HepG2 (cell line): ENCODE measurements around the gene LRRN3. TPM values are rescaled to one million over a fixed set of nuclear protein-coding genes. Genes with fewer than 3 reads are reported as not detected.
A peak's percentile ranks its signal among the peaks of the same experiment; 100 is the strongest.

Source experiments
- ADNP ChIP-seq: sonication (generic); formaldehyde crosslinking; IDR thresholded peaks from 2 replicates; pipeline ENCODE4 v1.4.0; 2020; ENCODE audit warnings: missing genetic modification reagents
- CHD2 ChIP-seq: IDR thresholded peaks from 2 replicates; pipeline ENCODE4 v1.6.1; 2011; ENCODE audit warnings: low read depth, low read length, improper control_type of control experiment
- GABPB1 ChIP-seq: IDR thresholded peaks from 2 replicates; pipeline ENCODE4 v1.6.1; 2016; ENCODE audit warnings: mild to moderate bottlenecking, missing genetic modification reagents, moderate library complexity, missing compliant biosample characterization
- MYNN ChIP-seq: sonication (generic); formaldehyde crosslinking; IDR thresholded peaks from 2 replicates; pipeline ENCODE4 v1.4.0; 2020; ENCODE audit warnings: mild to moderate bottlenecking, low read depth, missing genetic modification reagents
- NKX3-1 ChIP-seq: sonication (generic); formaldehyde crosslinking; IDR thresholded peaks from 2 replicates; pipeline ENCODE4 v1.5.0; 2020; ENCODE audit warnings: missing genetic modification reagents
- SATB2 ChIP-seq: sonication (generic); formaldehyde crosslinking; IDR thresholded peaks from 2 replicates; pipeline ENCODE4 v1.5.0; 2020; ENCODE audit warnings: missing genetic modification reagents
- SKI ChIP-seq: fragments of 450-650 bp; IDR thresholded peaks from one replicate; pipeline ENCODE4 v1.6.1; 2018; ENCODE audit warnings: mild to moderate bottlenecking; ENCODE audit not compliant: partially characterized antibody
- SMAD1 ChIP-seq: sonication (generic); formaldehyde crosslinking; IDR thresholded peaks from 2 replicates; pipeline ENCODE4 v1.4.0; 2020; ENCODE audit warnings: missing genetic modification reagents, low read depth, mild to moderate bottlenecking, borderline replicate concordance
- U2AF2 ChIP-seq: fragments of 200-400 bp; formaldehyde crosslinking; IDR thresholded peaks from 2 replicates; pipeline ENCODE4 v1.6.1; 2017; ENCODE audit warnings: low read depth, mild to moderate bottlenecking, low read length
- ZFY ChIP-seq: sonication (generic); formaldehyde crosslinking; IDR thresholded peaks from 2 replicates; pipeline ENCODE4 v1.4.0; 2020; ENCODE audit warnings: missing genetic modification reagents
- ZMYM4 ChIP-seq: sonication (generic); formaldehyde crosslinking; IDR thresholded peaks from 2 replicates; pipeline ENCODE4 v1.8.1; 2023; ENCODE audit warnings: mild to moderate bottlenecking, missing genetic modification reagents
- ZNF432 ChIP-seq: sonication (generic); formaldehyde crosslinking; IDR thresholded peaks from 2 replicates; pipeline ENCODE4 v1.5.0; 2020; ENCODE audit warnings: missing genetic modification reagents, mild to moderate bottlenecking, borderline replicate concordance
- ZNF446 ChIP-seq: sonication (generic); formaldehyde crosslinking; IDR thresholded peaks from 2 replicates; pipeline ENCODE4 v1.5.0; 2020; ENCODE audit warnings: mild to moderate bottlenecking, missing genetic modification reagents
- ZNF570 ChIP-seq: sonication (generic); formaldehyde crosslinking; IDR thresholded peaks from 2 replicates; pipeline ENCODE4 v1.4.0; 2020; ENCODE audit warnings: mild to moderate bottlenecking, missing genetic modification reagents, borderline replicate concordance
- polyA plus RNA-seq, 8 experiments: library from polyadenylated mRNA; depleted of rRNA in 3 of 8; stranded (reverse) in 7 of 8; unstranded in 1 of 8; fragments of >200 nt; fragmentation: Illumina TruSeq in 4 of 8; extraction: Trizol in 4 of 8; gene quantifications; 2 replicates each; pipeline versions ENCODE4 v1.2.1 to v1.2.3, GENCODE V29; 2011 to 2016; ENCODE audit warnings: low read depth in 4 of 8, missing spikeins in 1 of 8, mixed read lengths in 1 of 8; ENCODE audit not compliant: insufficient read depth in 1 of 8
- total RNA-seq, 5 experiments: library from RNA; depleted of rRNA; stranded (reverse); fragments of >200 nt; fragmentation: Illumina TruSeq; extraction: Trizol; gene quantifications; 2 replicates each; pipeline ENCODE4 v1.2.3, GENCODE V29; 2016; ENCODE audit warnings: low read depth in 1 of 5
- TF ChIP-seq, protein P1 (sequence below): sonication (generic); formaldehyde crosslinking; conservative IDR thresholded peaks from 2 replicates; pipeline ENCODE4 v1.8.1; 2023; ENCODE audit warnings: missing genetic modification reagents
- TF ChIP-seq, protein P2 (sequence below): sonication (generic); formaldehyde crosslinking; IDR thresholded peaks from 2 replicates; pipeline ENCODE4 v1.9.0; 2021; ENCODE audit warnings: missing genetic modification reagents, borderline replicate concordance
- TF ChIP-seq, protein P3 (sequence below): sonication (generic); formaldehyde crosslinking; conservative IDR thresholded peaks from 2 replicates; pipeline ENCODE4 v1.4.0; 2020; ENCODE audit warnings: missing genetic modification reagents
- TF ChIP-seq, protein P4 (sequence below): IDR thresholded peaks from 2 replicates; pipeline ENCODE4 v1.4.0; 2020; ENCODE audit warnings: mild to moderate bottlenecking, missing genetic modification reagents
- TF ChIP-seq, protein P5 (sequence below): IDR thresholded peaks from 2 replicates; pipeline ENCODE4 v1.6.1; 2016; ENCODE audit warnings: low read depth, borderline replicate concordance

The LRRN3 gene
- total and polyA plus RNA-seq, 2 of the 13 experiments (the other 11 are each of a cell fraction or from before 2014, with no cell fraction given): 0.07 TPM; not detected in 1

DNA sequence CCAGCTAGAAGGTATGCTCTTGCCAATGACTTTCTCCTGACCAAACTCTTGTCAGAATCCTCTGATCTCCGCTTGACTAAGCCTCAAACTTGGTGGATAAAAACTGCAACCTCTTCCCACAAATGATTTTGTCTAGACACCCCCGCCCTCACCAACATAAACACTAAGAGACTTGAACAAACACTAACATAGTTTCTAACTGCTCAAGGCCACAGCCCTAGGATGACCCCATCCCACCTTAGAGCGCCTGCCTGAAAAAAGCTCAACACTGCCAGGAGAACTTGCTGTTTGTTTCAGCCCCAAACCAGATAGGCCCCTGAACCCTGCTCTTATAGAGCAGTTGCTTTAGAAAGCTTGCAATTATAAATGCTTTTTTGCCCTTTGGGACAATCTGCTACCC lies 71.8 kb downstream of the LRRN3 start (continued):
- TF ChIP-seq SATB2: no peak
- no peak for TF ChIP-seq MYNN (CRISPR knock-in tag)
- no peak for TF ChIP-seq ZNF446
- no peak for TF ChIP-seq GABPB1 (CRISPR knock-in tag)
- no peak for TF ChIP-seq ZNF432 (CRISPR knock-in tag)
- no peak for TF ChIP-seq U2AF2
- peak; percentile 96 for TF ChIP-seq SKI
- no peak for TF ChIP-seq NKX3-1
- TF ChIP-seq, protein P1, sequence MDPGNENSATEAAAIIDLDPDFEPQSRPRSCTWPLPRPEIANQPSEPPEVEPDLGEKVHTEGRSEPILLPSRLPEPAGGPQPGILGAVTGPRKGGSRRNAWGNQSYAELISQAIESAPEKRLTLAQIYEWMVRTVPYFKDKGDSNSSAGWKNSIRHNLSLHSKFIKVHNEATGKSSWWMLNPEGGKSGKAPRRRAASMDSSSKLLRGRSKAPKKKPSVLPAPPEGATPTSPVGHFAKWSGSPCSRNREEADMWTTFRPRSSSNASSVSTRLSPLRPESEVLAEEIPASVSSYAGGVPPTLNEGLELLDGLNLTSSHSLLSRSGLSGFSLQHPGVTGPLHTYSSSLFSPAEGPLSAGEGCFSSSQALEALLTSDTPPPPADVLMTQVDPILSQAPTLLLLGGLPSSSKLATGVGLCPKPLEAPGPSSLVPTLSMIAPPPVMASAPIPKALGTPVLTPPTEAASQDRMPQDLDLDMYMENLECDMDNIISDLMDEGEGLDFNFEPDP: no peak
- no peak for TF ChIP-seq ADNP (CRISPR knock-in tag)
- TF ChIP-seq ZFY: peak; percentile 12; the same call in 1 of the 2 replicates
- TF ChIP-seq CHD2: no peak
- TF ChIP-seq, protein P2, sequence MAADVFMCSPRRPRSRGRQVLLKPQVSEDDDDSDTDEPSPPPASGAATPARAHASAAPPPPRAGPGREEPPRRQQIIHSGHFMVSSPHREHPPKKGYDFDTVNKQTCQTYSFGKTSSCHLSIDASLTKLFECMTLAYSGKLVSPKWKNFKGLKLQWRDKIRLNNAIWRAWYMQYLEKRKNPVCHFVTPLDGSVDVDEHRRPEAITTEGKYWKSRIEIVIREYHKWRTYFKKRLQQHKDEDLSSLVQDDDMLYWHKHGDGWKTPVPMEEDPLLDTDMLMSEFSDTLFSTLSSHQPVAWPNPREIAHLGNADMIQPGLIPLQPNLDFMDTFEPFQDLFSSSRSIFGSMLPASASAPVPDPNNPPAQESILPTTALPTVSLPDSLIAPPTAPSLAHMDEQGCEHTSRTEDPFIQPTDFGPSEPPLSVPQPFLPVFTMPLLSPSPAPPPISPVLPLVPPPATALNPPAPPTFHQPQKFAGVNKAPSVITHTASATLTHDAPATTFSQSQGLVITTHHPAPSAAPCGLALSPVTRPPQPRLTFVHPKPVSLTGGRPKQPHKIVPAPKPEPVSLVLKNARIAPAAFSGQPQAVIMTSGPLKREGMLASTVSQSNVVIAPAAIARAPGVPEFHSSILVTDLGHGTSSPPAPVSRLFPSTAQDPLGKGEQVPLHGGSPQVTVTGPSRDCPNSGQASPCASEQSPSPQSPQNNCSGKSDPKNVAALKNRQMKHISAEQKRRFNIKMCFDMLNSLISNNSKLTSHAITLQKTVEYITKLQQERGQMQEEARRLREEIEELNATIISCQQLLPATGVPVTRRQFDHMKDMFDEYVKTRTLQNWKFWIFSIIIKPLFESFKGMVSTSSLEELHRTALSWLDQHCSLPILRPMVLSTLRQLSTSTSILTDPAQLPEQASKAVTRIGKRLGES: no peak
- TF ChIP-seq SMAD1 (CRISPR knock-in tag): no peak
- TF ChIP-seq ZNF570 (CRISPR knock-in tag): no peak
- TF ChIP-seq, protein P3, sequence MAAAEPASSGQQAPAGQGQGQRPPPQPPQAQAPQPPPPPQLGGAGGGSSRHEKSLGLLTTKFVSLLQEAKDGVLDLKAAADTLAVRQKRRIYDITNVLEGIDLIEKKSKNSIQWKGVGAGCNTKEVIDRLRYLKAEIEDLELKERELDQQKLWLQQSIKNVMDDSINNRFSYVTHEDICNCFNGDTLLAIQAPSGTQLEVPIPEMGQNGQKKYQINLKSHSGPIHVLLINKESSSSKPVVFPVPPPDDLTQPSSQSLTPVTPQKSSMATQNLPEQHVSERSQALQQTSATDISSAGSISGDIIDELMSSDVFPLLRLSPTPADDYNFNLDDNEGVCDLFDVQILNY: no peak
- TF ChIP-seq, protein P4, sequence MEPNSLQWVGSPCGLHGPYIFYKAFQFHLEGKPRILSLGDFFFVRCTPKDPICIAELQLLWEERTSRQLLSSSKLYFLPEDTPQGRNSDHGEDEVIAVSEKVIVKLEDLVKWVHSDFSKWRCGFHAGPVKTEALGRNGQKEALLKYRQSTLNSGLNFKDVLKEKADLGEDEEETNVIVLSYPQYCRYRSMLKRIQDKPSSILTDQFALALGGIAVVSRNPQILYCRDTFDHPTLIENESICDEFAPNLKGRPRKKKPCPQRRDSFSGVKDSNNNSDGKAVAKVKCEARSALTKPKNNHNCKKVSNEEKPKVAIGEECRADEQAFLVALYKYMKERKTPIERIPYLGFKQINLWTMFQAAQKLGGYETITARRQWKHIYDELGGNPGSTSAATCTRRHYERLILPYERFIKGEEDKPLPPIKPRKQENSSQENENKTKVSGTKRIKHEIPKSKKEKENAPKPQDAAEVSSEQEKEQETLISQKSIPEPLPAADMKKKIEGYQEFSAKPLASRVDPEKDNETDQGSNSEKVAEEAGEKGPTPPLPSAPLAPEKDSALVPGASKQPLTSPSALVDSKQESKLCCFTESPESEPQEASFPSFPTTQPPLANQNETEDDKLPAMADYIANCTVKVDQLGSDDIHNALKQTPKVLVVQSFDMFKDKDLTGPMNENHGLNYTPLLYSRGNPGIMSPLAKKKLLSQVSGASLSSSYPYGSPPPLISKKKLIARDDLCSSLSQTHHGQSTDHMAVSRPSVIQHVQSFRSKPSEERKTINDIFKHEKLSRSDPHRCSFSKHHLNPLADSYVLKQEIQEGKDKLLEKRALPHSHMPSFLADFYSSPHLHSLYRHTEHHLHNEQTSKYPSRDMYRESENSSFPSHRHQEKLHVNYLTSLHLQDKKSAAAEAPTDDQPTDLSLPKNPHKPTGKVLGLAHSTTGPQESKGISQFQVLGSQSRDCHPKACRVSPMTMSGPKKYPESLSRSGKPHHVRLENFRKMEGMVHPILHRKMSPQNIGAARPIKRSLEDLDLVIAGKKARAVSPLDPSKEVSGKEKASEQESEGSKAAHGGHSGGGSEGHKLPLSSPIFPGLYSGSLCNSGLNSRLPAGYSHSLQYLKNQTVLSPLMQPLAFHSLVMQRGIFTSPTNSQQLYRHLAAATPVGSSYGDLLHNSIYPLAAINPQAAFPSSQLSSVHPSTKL (CRISPR knock-in tag): 0 out of 2 replicates have a peak, but pooled peaks have one; percentile 23
- TF ChIP-seq, protein P5, sequence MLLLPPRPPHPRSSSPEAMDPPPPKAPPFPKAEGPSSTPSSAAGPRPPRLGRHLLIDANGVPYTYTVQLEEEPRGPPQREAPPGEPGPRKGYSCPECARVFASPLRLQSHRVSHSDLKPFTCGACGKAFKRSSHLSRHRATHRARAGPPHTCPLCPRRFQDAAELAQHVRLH (CRISPR knock-in tag): no peak
- peak; percentile 31; the same call in 1 of the 2 replicates for TF ChIP-seq ZMYM4 (CRISPR knock-in tag)
